Fibroblast of lung (primary cell): ENCODE results near the gene ACOT7. TPM values are rescaled to one million over a fixed set of nuclear protein-coding genes. Genes with fewer than 3 reads are reported as not detected.
"Not testable (repeated sequence)": the region's sequence is repeated elsewhere in the genome, so short reads cannot be mapped to it uniquely, and the experiment has no call there.

Experiments used
- DNase-seq, 2 donors: peaks; one replicate each; pipeline versions ENCODE4 v3.0.0 to v3.0.0-alpha.2; 2010; ENCODE audit warnings: low read depth in 2 of 2
- H2AFZ ChIP-seq: 2 replicates; pipeline ENCODE4 v1.5.1; 2012; ENCODE audit warnings: low read length, control low read depth, inconsistent platforms
- H3K27ac ChIP-seq: 2 replicates; pipeline ENCODE4 v1.5.1; 2011; ENCODE audit warnings: low read length, control low read depth; ENCODE audit not compliant: insufficient read depth
- H3K27me3 ChIP-seq: 2 replicates; pipeline ENCODE4 v1.5.1; 2011; ENCODE audit warnings: mild to moderate bottlenecking, low read length; ENCODE audit not compliant: control insufficient read depth, insufficient read depth
- H3K36me3 ChIP-seq: 2 replicates; pipeline ENCODE4 v1.5.1; 2011; ENCODE audit warnings: low read length; ENCODE audit not compliant: control insufficient read depth, insufficient read depth
- H3K4me1 ChIP-seq: 2 replicates; pipeline ENCODE4 v1.5.1; 2011; ENCODE audit warnings: low read length; ENCODE audit not compliant: control insufficient read depth, insufficient read depth; ENCODE audit errors: extremely low read depth
- H3K4me2 ChIP-seq: 2 replicates; pipeline ENCODE4 v1.5.1; 2011; ENCODE audit warnings: low read length, control low read depth; ENCODE audit not compliant: insufficient read depth; ENCODE audit errors: extremely low read depth
- H3K4me3 ChIP-seq, 4 experiments: fragments of 200-600 bp in 1 of 4; sonication (generic) in 1 of 4; replicated peaks in 1 of 4; 2 replicates each; pipeline ENCODE4 v1.5.1; 2011 to 2016; ENCODE audit warnings: low read length in 4 of 4, low read depth in 3 of 4, mild to moderate bottlenecking in 3 of 4, control low read depth in 2 of 4, inconsistent platforms in 1 of 4, mixed read lengths in 1 of 4; ENCODE audit not compliant: insufficient read depth in 1 of 4; ENCODE audit errors: control extremely low read depth in 1 of 4
- H3K79me2 ChIP-seq: 2 replicates; pipeline ENCODE4 v1.5.1; 2012; ENCODE audit warnings: mild to moderate bottlenecking, low read length, inconsistent platforms; ENCODE audit not compliant: control insufficient read depth, insufficient read depth
- H3K9ac ChIP-seq: 2 replicates; pipeline ENCODE4 v1.5.1; 2011; ENCODE audit warnings: mild to moderate bottlenecking, low read length, control low read depth; ENCODE audit not compliant: insufficient read depth
- H3K9me3 ChIP-seq: 2 replicates; pipeline ENCODE4 v1.5.1; 2012; ENCODE audit warnings: low read depth, low read length; ENCODE audit not compliant: control insufficient read depth, insufficient read depth
- H4K20me1 ChIP-seq: 2 replicates; pipeline ENCODE4 v1.5.1; 2011; ENCODE audit warnings: low read length; ENCODE audit not compliant: control insufficient read depth, insufficient read depth; ENCODE audit errors: extremely low read depth
- CTCF ChIP-seq, 2 donors: IDR thresholded peaks in 1 of 2; conservative IDR thresholded peaks in 1 of 2; 1 replicate in 1 of 2; 2 replicates in 1 of 2; pipeline ENCODE4 v1.5.1; 2011 to 2012; ENCODE audit warnings: low read length in 2 of 2, control low read depth in 1 of 2, inconsistent platforms in 1 of 2, low read depth in 1 of 2, mild to moderate bottlenecking in 1 of 2
- EZH2 ChIP-seq: IDR thresholded peaks from 2 replicates; pipeline ENCODE4 v1.5.1; 2012; ENCODE audit warnings: low read length, control low read depth, mild to moderate bottlenecking; ENCODE audit errors: missing control alignments
- polyA plus RNA-seq, 2 donors: library from polyadenylated mRNA; depleted of rRNA in 1 of 2; stranded (reverse) in 1 of 2; unstranded in 1 of 2; fragments of >200 nt; gene quantifications; 2 replicates each; pipeline ENCODE4 v1.2.1, GENCODE V29; 2011 to 2012; ENCODE audit warnings: missing spikeins in 1 of 2
- total RNA-seq: library from RNA; depleted of rRNA; stranded (reverse); fragments of >200 nt; gene quantifications from 2 replicates; pipeline ENCODE4 v1.2.1, GENCODE V29; 2014

ACOT7 gene
- total and polyA plus RNA-seq, 2 donors (not counting 1 experiment from before 2014, with no cell fraction given) = 50.7 to 58.0 TPM

DNA sequence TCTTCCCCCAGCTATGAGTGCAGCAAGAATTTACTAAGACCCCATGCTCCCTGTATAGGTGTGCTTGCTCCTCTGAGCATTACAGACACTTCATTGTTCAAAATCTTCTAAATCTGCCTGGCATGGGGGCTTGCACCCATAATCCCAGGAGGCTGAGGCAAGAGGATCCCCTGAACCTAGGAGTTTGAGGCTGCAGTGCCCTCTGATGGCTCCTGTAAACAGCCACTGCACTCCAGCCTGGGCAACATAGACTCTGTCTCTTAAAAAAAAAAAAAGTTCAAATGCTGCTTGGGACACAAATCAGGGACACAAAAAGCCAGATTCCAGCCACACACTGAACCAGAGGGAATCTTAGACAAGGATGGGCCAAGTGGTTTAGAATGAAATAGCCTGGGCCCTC, 3.4 kb upstream of the ACOT7 start:
- Histone ChIP-seq H3K9ac (no peak overlapping the region), H3K4me3 (no peak overlapping the region), H3K79me2 (peaks cover 6% of the 10 kb centered on the region), H2AFZ (no peak overlapping the region), H3K4me2 (no peak overlapping the region), H3K4me1 (peaks cover 6% of the 10 kb centered on the region), H3K36me3 (no peaks in the 10 kb centered on the region), H3K27ac (no peak overlapping the region), H3K27me3 (no peaks in the 10 kb centered on the region), H4K20me1 (no peaks in the 10 kb centered on the region), H3K9me3 (no peaks in the 10 kb centered on the region)
- TF ChIP-seq CTCF (conservative IDR thresholded peaks at IDR 0.05 in 1 of 2, IDR thresholded peaks at IDR 0.05 in 1 of 2; ENCODE audit: low read depth in 1 of 2, low read length in 2 of 2) (peak in 1 of 2 donors; percentile 9), EZH2 (no peak)
- DNase-seq = no peak

GRCh38 chr1:6395781-6396244, 2.2 kb upstream of the ACOT7 start:
- H3K9ac ChIP-seq, H4K20me1 ChIP-seq, H3K9me3 ChIP-seq, H3K4me1 ChIP-seq, H3K4me3 ChIP-seq, H3K27ac ChIP-seq, H2AFZ ChIP-seq, DNase-seq, H3K36me3 ChIP-seq, H3K27me3 ChIP-seq, H3K4me2 ChIP-seq: not testable (repeated sequence)
- H3K79me2 ChIP-seq = peaks cover 10% of the 10 kb centered on the region

DNA sequence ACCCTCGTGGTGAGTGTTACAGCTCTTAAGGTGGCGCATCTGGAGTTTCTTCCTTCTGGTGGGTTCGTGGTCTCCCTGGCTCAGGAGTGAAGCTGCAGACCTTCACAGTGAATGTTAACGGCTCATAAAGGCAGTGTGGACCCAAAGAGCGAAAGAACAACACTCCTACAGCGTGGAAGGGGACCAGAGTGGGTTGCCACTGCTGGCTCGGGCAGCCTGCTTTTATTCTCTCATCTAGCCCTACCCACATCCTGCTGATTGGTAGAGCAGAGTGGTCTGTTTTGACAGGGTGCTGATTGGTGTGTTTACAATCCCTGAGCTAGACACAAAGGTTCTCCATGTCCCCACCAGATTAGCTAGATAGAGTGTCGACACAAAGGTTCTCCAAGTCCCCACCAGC, 1.6 kb upstream of the ACOT7 start:
- not testable (repeated sequence) for H3K36me3 ChIP-seq, H3K4me1 ChIP-seq, H3K9ac ChIP-seq, H3K27ac ChIP-seq, H2AFZ ChIP-seq, H3K9me3 ChIP-seq, H4K20me1 ChIP-seq, H3K4me3 ChIP-seq, DNase-seq, H3K4me2 ChIP-seq, H3K27me3 ChIP-seq
- peaks cover 10% of the 10 kb centered on the region for H3K79me2 ChIP-seq

DNA sequence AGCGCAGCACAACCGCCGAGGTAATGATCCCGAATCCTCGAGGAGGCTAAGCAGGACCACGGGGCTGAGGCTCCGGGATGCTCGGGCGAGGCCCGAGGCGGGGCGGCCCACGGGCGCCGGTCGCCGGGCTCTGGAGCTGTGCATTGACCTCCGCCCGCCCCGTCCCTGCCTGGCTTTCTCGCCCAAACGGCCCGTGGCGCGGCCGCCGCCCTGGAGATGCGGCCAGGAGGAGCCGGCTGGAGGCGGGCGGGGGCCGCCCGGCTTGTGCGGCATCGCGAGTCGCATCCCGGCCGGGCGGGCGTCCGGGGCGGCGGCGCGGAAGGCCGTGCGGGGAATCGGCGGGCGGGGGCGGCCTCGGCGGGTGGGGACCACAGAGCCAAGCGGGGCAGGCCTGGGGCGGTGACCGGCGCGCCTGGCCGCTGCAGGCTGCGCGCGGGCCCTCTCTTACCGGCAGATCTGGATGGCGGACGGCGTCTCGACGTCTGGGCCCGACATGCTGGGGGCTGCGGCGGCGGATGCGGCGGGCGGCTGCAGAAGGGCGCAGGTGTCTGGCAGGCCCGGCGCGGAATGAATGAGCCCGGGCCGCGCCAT, 663 bp downstream of the ACOT7 start:
- no peaks in the 10 kb centered on the region for H4K20me1 ChIP-seq
- no peak for DNase-seq
- H3K27ac ChIP-seq = peak overlapping the region; percentile 27
- TF ChIP-seq CTCF (conservative IDR thresholded peaks at IDR 0.05 in 1 of 2, IDR thresholded peaks at IDR 0.05 in 1 of 2; ENCODE audit: low read depth in 1 of 2, low read length in 2 of 2) (no peak), EZH2 (no peak)
- H3K36me3 ChIP-seq = no peaks in the 10 kb centered on the region
- peak overlapping the region; percentile 78 for H3K9ac ChIP-seq
- H2AFZ ChIP-seq = peak overlapping the region; percentile 64
- H3K4me2 ChIP-seq = peak overlapping the region; percentile 96
- no peaks in the 10 kb centered on the region for H3K9me3 ChIP-seq
- H3K79me2 ChIP-seq = peaks cover 12% of the 10 kb centered on the region
- H3K4me3 ChIP-seq = peak overlapping the region; percentile 59 to 65 (median 62)
- peaks cover 7% of the 10 kb centered on the region for H3K4me1 ChIP-seq
- no peaks in the 10 kb centered on the region for H3K27me3 ChIP-seq
